ENCODE data around the gene GATD1. TPM values are rescaled to one million over a fixed set of nuclear protein-coding genes. Genes with fewer than 3 reads are reported as not detected.

Gene GATD1
- total RNA-seq, 4 donors from 2014 or later = 22.1 to 41.4 (median 27.3) TPM

DNA sequence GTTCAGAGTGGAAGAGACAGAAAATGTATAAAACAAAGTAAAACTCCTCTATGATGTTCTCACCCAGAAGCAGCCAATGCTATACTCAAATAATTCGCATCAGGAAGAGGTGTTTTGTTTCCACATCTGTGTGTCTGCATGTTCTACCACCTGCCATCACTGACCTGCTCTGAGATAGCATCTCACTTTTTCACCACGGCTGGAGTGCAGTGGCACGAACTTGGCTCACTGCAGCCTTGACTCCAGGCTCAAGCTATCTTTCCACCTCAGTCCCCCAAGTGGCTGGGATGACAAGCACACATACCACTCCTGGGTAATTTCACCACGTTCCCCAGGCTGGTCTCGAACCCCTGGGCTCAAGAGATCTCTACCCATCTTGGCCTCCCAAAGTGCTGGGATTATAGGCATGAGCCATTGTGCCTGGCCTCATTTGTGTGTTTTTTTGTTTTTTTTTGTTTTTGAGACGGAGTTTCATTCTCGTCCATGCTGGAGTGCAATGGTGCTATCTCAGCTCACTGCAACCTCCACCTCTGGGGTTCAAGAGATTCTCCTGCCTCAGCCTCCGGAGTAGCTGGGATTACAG is 15.7 kb downstream of the GATD1 start:
- Histone ChIP-seq H3K36me3 (peaks cover 7 to 100% (median 33%) of the 10 kb centered on the region in 3 donors), H3K4me1 (peaks cover 0 to 10% (median 4%) of the 10 kb centered on the region in 4 donors), H3K4me3 (no peak overlapping the region), H3K27me3 (no peaks in the 10 kb centered on the region), H3K9me3 (no peaks in the 10 kb centered on the region), H3K27ac (no peak overlapping the region)
- 76 to 84% methylated on average over 8 of the region's 8 CpGs for WGBS, 2 donors
- no peak for DNase-seq (ENCODE audit: low spot score in 2 of 2)
- TF ChIP-seq POLR2A (IDR thresholded peaks at IDR 0.05) = no peak

DNA sequence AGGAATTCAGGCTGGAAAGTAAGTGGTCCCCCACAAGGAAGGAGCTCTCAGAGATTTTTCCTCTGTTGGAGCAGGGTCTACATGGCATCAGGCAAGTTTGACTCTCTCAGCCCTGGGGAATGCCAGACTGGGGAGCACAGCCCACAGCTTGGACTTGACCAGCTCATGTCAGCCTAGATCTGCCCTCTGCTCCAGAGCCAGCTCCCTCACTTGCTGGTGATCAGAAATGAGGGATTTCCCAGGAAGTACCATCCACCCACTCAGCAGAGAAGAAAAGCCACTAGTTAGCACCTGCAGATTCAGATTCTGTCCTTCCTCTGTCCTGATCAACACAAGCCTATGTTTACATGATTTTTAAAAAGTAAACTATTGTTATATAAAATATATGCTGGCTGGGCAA is 17.1 kb downstream of the GATD1 start:
- Histone ChIP-seq H3K9me3 (no peaks in the 10 kb centered on the region), H3K4me1 (peaks cover 0 to 10% (median 4%) of the 10 kb centered on the region in 4 donors), H3K27me3 (no peaks in the 10 kb centered on the region), H3K36me3 (peaks cover 7 to 99% (median 38%) of the 10 kb centered on the region in 3 donors), H3K4me3 (no peak overlapping the region), H3K27ac (no peak overlapping the region)
- DNase-seq (ENCODE audit: low spot score in 2 of 2) = no peak
- TF ChIP-seq, protein P1, sequence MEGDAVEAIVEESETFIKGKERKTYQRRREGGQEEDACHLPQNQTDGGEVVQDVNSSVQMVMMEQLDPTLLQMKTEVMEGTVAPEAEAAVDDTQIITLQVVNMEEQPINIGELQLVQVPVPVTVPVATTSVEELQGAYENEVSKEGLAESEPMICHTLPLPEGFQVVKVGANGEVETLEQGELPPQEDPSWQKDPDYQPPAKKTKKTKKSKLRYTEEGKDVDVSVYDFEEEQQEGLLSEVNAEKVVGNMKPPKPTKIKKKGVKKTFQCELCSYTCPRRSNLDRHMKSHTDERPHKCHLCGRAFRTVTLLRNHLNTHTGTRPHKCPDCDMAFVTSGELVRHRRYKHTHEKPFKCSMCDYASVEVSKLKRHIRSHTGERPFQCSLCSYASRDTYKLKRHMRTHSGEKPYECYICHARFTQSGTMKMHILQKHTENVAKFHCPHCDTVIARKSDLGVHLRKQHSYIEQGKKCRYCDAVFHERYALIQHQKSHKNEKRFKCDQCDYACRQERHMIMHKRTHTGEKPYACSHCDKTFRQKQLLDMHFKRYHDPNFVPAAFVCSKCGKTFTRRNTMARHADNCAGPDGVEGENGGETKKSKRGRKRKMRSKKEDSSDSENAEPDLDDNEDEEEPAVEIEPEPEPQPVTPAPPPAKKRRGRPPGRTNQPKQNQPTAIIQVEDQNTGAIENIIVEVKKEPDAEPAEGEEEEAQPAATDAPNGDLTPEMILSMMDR (IDR thresholded peaks at IDR 0.05) = no peak
- TF ChIP-seq POLR2A (IDR thresholded peaks at IDR 0.05) (no peak), EP300 (IDR thresholded peaks at IDR 0.05) (no peak)

DNA sequence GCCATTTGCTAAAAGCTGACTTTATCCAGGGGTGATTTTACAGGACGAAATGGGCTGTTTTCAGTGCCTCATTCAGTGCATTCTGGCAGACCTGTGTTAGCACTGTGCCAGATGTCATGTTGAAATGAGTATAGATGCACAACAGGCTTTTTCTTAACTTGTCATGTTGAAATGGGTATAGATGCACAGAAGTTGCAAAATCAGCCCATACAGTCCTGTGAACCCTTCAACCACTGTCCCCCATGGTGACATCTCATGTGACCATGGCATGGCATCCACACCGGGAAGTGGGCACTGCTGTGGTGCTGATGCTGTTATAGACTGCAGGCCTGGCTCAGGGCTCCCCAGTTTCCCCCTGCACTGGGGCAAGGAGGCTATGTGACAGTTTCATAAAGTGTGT is 27.6 kb downstream of the GATD1 start:
- TF ChIP-seq, protein P1 (IDR thresholded peaks at IDR 0.05) = no peak
- TF ChIP-seq EP300 (IDR thresholded peaks at IDR 0.05) = no peak
- no peak for TF ChIP-seq POLR2A (IDR thresholded peaks at IDR 0.05)
- DNase-seq (ENCODE audit: low spot score in 2 of 2) = no peak
- no peaks in the 10 kb centered on the region for H3K9me3 ChIP-seq
- H3K36me3 ChIP-seq = peaks cover 0 to 6% (median 0%) of the 10 kb centered on the region in 3 donors
- no peaks in the 10 kb centered on the region for H3K27me3 ChIP-seq
- H3K27ac ChIP-seq = peak overlapping the region in 1 of 4 donors; percentile 98
- H3K4me3 ChIP-seq = no peak overlapping the region
- H3K4me1 ChIP-seq = peaks cover 0 to 33% (median 26%) of the 10 kb centered on the region in 4 donors
- 42 to 70% methylated on average over 2 of the region's 2 CpGs for WGBS, 2 donors

DNA sequence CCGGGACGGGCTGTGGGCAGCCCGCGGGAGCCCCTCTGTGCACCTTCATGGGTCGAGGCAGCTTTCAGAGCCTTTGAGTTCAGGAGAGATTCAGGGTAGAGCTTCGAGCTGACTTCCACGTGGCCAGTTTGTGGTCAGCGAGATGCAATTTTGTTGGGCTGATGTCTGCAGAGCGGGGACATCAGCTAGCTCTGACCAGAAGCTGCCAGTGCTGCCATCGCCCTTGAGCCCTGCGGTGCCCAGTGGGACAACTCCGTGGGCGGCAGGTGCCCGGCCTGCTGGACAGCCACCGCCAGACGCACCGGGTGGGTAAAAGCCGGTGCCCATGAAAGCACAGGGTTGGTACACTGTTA is 29.3 kb downstream of the GATD1 start:
- Histone ChIP-seq H3K4me1 (peaks cover 0 to 33% (median 26%) of the 10 kb centered on the region in 4 donors), H3K9me3 (no peaks in the 10 kb centered on the region), H3K4me3 (peak overlapping the region; percentile 72 to 100 (median 100)), H3K36me3 (peaks cover 0 to 6% (median 0%) of the 10 kb centered on the region in 3 donors), H3K27ac (peak overlapping the region; percentile 78 to 98 (median 96)), H3K27me3 (no peaks in the 10 kb centered on the region)
- no peak for DNase-seq (ENCODE audit: low spot score in 2 of 2)
- TF ChIP-seq, protein P1 (IDR thresholded peaks at IDR 0.05) = no peak
- TF ChIP-seq EP300 (IDR thresholded peaks at IDR 0.05) = no peak
- no peak for TF ChIP-seq POLR2A (IDR thresholded peaks at IDR 0.05)
- WGBS, 2 donors = 5% methylated on average over 16 to 17 of the region's 18 CpGs

DNA sequence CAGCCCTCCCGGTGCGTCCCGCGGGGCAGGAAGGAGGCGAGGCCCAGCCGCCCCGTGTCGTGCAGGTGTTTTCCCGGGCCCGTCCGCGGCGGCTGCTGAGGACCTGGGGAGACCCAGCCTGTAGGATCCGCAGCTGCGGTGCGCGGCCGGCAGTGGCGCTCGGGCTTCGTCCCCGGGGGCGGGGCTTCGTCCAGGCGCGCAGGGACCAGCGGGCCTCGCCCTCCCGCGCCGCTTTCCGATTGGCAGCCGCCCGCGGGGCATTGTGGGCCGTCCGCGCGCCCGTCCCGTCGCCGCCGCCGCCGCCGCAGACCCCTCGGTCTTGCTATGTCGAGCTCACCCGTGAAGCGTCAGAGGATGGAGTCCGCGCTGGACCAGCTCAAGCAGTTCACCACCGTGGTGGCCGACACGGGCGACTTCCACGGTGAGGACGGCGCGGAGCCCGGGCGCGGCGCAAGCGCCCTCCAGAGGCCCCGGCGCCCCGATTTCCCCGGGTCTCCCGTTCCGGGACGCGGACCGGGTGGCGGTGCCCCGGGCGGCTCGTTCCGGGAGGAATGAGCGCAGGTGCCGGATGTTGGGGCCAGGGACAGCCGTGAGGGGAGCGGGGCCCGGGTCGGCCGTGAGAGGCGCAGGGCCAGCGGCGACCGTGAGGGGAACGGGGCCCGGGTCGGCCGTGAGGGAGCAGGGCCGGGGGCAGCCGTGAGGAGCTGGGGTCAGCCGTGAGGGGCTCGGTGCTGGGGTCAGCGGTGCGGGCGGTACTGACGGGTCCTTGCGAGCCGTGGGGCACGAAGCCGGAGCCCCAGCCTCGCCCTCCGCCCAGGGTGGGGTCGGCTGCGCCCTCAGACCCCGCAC is 29.9 kb downstream of the GATD1 start, which contains the start of gene TALDO1:
TALDO1 (plus strand) TSS at position 307 of the 849 bp plus-strand sequence; CDS start at position 325, 18 bp downstream.
- Histone ChIP-seq H3K4me3 (peak within 1 kb of the TSS; percentile 72 to 100 (median 100)), H3K27me3 (no peaks in the 10 kb centered on the region), H3K4me1 (peaks cover 0 to 33% (median 26%) of the 10 kb centered on the region in 4 donors), H3K27ac (peak within 1 kb of the TSS; percentile 78 to 98 (median 96)), H3K9me3 (no peaks in the 10 kb centered on the region), H3K36me3 (peaks cover 0 to 4% (median 0%) of the 10 kb centered on the region in 3 donors)
- DNase-seq (ENCODE audit: low spot score in 2 of 2) = peak; percentile 76 to 82
- 0% methylated on average over 23 to 42 of the region's 112 CpGs for WGBS, 2 donors
- TF ChIP-seq POLR2A (IDR thresholded peaks at IDR 0.05) (peak; percentile 48 to 83), EP300 (IDR thresholded peaks at IDR 0.05) (peak in 1 of 2 donors; percentile 77)
- TF ChIP-seq, protein P1 (IDR thresholded peaks at IDR 0.05) = peak; percentile 2 to 65 (median 28)

Measured in tibial nerve (tissue), 4 donors.